Ishikawa (cell line): ENCODE results near the gene ALDH1L1.

Experiments
- CEBPB ChIP-seq: IDR thresholded peaks from 2 replicates; pipeline ENCODE4 v1.6.1; 2012
- CREB1 ChIP-seq: IDR thresholded peaks from 2 replicates; pipeline ENCODE4 v1.6.1; 2012; ENCODE audit warnings: low read depth
- EGR1 ChIP-seq: IDR thresholded peaks from 2 replicates; pipeline ENCODE4 v1.6.1; 2012
- EP300 ChIP-seq: IDR thresholded peaks from 2 replicates; pipeline ENCODE4 v1.6.1; 2012; ENCODE audit warnings: borderline replicate concordance
- FOXM1 ChIP-seq: IDR thresholded peaks from 2 replicates; pipeline ENCODE4 v1.6.1; 2012; ENCODE audit warnings: low read depth, borderline replicate concordance
- NFIC ChIP-seq: IDR thresholded peaks from 2 replicates; pipeline ENCODE4 v1.6.1; 2012
- RAD21 ChIP-seq: IDR thresholded peaks from 2 replicates; pipeline ENCODE4 v1.6.1; 2012; ENCODE audit warnings: low read depth
- TAF1 ChIP-seq: IDR thresholded peaks from 2 replicates; pipeline ENCODE4 v1.6.1; 2012; ENCODE audit warnings: low read depth, mild to moderate bottlenecking
- TCF12 ChIP-seq: IDR thresholded peaks from 2 replicates; pipeline ENCODE4 v1.6.1; 2012; ENCODE audit warnings: low read depth
- TEAD4 ChIP-seq: IDR thresholded peaks from 2 replicates; pipeline ENCODE4 v1.6.1; 2012
- YY1 ChIP-seq: IDR thresholded peaks from 2 replicates; pipeline ENCODE4 v1.6.1; 2012; ENCODE audit warnings: low read depth
- ZBTB7A ChIP-seq: IDR thresholded peaks from 2 replicates; pipeline ENCODE4 v1.6.1; 2012; ENCODE audit warnings: low read depth
- TF ChIP-seq, protein P1 (sequence below): IDR thresholded peaks from 2 replicates; pipeline ENCODE4 v1.6.1; 2012
- TF ChIP-seq, protein P2 (sequence below): IDR thresholded peaks from 2 replicates; pipeline ENCODE4 v1.6.1; 2012; ENCODE audit warnings: low read depth, mild to moderate bottlenecking
- TF ChIP-seq, protein P3 (sequence below): IDR thresholded peaks from 2 replicates; pipeline ENCODE4 v1.6.1; 2012

The ALDH1L1 gene

DNA sequence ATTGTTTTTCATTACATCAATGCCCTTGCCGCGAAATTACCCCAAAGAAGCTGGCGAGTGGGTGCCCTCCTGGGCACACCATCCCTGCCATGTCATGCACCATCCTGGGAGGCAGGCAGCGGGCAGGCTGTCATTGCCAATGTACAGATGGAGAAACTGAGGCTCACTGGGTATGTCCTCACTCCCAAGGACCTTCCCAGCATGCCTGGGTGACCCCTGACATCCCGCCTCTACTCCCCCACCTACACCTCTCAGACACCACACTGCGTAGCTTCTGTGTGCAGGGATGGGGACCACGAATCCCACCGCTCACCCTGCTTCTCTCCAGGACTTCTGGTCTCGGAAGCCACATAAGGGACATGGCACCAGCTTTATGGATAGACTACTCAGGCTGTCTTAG is 55.5 kb downstream of the ALDH1L1 start:
- TF ChIP-seq TEAD4 (no peak), CEBPB (no peak), RAD21 (no peak), CREB1 (no peak), TAF1 (no peak)

DNA sequence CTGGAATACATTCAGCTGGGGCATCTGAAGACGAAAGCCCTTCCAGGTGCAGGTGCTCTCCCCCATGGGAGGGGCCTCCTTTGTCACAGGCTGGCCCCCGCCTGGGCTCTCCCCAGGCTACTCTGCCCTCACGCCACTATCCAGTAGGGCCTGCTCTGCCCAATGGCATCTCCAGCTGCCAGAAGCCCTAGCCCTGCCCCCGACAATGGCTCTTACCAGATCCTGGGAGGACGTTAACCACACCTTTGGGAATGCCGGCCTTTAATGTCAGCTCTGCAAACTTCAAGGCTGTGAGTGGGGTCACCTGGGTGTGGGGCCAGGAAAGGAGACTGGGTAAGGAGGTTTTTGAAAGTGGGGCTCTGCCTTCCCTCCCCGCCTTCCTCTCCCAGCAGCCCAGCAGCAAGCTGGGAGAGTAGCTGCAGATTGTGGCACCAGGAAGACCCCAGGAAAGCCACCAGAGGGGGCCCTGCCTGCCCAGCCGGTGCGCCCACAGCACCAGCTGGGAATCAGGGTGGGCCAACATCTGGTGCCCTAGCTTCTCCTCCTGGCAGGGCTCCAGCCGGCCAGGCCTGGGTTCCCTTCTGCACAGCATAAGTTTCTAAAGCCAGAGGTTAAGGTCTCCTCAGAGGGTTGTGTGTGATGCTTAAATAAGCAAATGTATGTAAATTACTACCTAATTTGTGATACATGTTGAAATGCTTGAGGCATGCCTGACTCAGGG is 56.1 kb downstream of the ALDH1L1 start:
- no peak for TF ChIP-seq TAF1
- TF ChIP-seq, protein P1, sequence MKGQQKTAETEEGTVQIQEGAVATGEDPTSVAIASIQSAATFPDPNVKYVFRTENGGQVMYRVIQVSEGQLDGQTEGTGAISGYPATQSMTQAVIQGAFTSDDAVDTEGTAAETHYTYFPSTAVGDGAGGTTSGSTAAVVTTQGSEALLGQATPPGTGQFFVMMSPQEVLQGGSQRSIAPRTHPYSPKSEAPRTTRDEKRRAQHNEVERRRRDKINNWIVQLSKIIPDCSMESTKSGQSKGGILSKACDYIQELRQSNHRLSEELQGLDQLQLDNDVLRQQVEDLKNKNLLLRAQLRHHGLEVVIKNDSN, result no peak
- no peak for TF ChIP-seq CREB1
- no peak for TF ChIP-seq NFIC
- TF ChIP-seq EP300, result no peak
- TF ChIP-seq TCF12, result no peak
- no peak for TF ChIP-seq EGR1
- TF ChIP-seq ZBTB7A, result no peak
- TF ChIP-seq YY1, result no peak

DNA sequence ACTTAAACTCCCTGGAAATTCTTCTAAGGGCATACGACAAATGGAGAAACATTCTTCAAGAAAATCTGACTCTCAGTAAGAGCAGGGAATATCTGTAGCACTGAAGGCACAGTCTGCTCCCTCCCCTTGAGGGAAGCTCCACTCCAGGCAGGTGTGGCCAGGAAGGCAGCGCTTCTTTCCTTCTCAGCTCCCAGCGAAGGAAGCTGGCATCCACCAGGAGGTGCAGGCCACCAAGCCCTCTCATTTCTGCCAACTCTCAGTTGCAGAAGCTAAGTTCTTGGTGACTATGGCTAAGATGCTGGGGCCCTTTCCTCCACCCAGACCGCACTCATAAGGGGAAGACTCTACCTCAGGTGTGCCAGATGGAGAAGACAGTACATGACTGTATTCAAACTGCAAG is 58.8 kb downstream of the ALDH1L1 start:
- no peak for TF ChIP-seq FOXM1
- TF ChIP-seq YY1, result no peak
- TF ChIP-seq CEBPB, result no peak
- TF ChIP-seq NFIC, result no peak
- TF ChIP-seq, protein P2, sequence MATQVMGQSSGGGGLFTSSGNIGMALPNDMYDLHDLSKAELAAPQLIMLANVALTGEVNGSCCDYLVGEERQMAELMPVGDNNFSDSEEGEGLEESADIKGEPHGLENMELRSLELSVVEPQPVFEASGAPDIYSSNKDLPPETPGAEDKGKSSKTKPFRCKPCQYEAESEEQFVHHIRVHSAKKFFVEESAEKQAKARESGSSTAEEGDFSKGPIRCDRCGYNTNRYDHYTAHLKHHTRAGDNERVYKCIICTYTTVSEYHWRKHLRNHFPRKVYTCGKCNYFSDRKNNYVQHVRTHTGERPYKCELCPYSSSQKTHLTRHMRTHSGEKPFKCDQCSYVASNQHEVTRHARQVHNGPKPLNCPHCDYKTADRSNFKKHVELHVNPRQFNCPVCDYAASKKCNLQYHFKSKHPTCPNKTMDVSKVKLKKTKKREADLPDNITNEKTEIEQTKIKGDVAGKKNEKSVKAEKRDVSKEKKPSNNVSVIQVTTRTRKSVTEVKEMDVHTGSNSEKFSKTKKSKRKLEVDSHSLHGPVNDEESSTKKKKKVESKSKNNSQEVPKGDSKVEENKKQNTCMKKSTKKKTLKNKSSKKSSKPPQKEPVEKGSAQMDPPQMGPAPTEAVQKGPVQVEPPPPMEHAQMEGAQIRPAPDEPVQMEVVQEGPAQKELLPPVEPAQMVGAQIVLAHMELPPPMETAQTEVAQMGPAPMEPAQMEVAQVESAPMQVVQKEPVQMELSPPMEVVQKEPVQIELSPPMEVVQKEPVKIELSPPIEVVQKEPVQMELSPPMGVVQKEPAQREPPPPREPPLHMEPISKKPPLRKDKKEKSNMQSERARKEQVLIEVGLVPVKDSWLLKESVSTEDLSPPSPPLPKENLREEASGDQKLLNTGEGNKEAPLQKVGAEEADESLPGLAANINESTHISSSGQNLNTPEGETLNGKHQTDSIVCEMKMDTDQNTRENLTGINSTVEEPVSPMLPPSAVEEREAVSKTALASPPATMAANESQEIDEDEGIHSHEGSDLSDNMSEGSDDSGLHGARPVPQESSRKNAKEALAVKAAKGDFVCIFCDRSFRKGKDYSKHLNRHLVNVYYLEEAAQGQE, result no peak
- TF ChIP-seq TAF1, result no peak
- TF ChIP-seq ZBTB7A, result no peak
- no peak for TF ChIP-seq EGR1
- no peak for TF ChIP-seq TCF12
- no peak for TF ChIP-seq TEAD4
- no peak for TF ChIP-seq EP300
- TF ChIP-seq CREB1, result no peak
- TF ChIP-seq, protein P3, sequence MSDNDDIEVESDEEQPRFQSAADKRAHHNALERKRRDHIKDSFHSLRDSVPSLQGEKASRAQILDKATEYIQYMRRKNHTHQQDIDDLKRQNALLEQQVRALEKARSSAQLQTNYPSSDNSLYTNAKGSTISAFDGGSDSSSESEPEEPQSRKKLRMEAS, result no peak
- TF ChIP-seq, protein P1, result no peak
- no peak for TF ChIP-seq RAD21

DNA sequence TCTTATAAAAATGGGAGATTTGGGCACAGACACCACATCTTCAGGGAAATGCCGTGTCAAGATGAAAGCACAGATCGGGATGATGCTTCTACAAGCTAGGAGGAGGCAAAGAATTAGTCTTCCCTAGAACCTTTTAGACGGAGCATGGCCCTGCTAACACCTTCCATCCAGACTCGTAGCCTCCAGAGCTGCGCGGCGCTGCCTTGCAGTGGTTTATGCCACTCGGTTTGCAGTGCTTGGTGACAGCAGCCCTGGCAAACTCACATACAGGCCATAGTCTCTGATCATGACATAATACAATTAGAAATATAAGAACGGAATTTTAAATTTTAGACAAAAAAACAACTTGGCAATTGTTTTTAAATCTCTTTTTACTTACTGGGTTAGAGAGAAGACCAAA is 59.3 kb downstream of the ALDH1L1 start:
- TF ChIP-seq, protein P2, result no peak
- no peak for TF ChIP-seq TAF1
- no peak for TF ChIP-seq CEBPB
- TF ChIP-seq FOXM1, result no peak
- TF ChIP-seq, protein P3, result no peak
- TF ChIP-seq, protein P1, result no peak
- no peak for TF ChIP-seq TCF12
- TF ChIP-seq RAD21, result no peak
- TF ChIP-seq EGR1, result no peak
- TF ChIP-seq CREB1, result no peak
- TF ChIP-seq EP300, result no peak
- TF ChIP-seq ZBTB7A, result no peak
- TF ChIP-seq YY1, result no peak
- TF ChIP-seq TEAD4, result no peak
- no peak for TF ChIP-seq NFIC

DNA sequence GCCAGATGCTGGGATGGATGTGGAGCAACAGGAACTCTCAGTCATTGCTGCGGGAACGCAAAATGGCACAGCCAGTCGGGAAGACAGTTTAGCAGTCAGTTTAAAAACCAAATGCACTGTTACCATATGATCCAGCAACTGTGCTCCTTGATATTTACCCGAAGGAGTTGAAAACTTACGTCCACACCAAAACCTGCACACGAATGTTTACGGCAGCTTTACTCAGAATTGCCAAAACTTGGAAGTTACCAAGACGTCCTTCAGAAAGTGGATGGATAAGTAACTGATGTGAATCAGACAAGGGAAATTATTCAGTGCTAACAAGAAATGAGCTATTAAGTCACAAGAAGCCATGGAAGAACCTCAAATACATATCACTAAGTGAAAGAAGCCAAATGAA is 60.4 kb downstream of the ALDH1L1 start:
- no peak for TF ChIP-seq YY1
- no peak for TF ChIP-seq TEAD4
- no peak for TF ChIP-seq NFIC
- TF ChIP-seq, protein P2, result no peak
- no peak for TF ChIP-seq EGR1
- no peak for TF ChIP-seq RAD21
